HG03469 (cell line): ENCODE measurements around the gene TBC1D5.

ENCODE experiments used
- ATAC-seq: cut with Tn5 transposase; IDR thresholded peaks from one replicate; pipeline ENCODE4 v1.9.1; 2021; ENCODE audit warnings: mild to moderate bottlenecking, moderate library complexity, moderate number of reproducible peaks; ENCODE audit not compliant: unreplicated experiment

TBC1D5 gene

DNA sequence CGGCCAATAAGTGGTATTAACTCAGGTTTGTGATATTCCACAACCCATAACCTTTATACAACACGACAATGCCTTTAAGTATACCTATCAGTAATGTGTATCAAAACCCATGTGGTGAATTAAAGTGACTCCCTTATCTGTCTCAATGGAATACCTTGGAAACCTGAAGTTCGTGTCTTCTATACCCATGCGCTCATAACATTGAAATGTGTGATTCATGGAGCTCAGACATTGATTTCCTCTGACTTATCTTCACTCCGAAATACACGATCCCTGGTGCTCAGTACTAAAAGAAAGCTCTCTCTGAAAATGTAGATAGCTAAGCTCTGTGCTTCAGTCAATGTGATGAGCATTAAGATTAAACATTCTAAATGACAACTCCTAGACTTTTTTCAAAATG is 140.3 kb downstream of the TBC1D5 start:
- ATAC-seq, result no peak

- ATAC-seq, result no peak
These were observed 149.5 kb downstream of the TBC1D5 start for GRCh38 chr3:17592956-17593355.

GRCh38 chr3:17590465-17590864 is 152.0 kb downstream of the TBC1D5 start:
- no peak for ATAC-seq

- ATAC-seq, result no peak
These were observed 152.5 kb downstream of the TBC1D5 start for GRCh38 chr3:17589888-17590287.

DNA sequence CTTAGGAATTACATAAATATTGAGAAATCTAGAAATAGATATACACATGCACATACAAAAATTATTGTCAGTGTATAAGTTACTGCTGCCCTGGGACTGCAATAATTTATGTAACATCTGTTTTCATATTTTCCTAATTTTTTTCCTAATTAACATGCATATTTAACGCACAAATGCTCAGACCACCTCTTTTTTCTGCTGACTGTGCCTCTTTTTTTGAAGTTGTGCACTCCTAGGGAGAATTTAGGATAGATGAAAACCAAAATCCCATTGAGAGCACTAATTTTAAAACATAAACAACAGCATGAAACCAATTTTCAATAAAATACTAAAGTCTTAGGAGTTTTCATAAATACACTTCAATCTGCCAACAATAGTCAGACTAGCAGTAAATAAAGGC is 154.0 kb downstream of the TBC1D5 start:
- no peak for ATAC-seq

GRCh38 chr3:17585394-17586325 is 156.8 kb downstream of the TBC1D5 start:
- ATAC-seq, result no peak

- no peak for ATAC-seq
These were observed 158.4 kb downstream of the TBC1D5 start for GRCh38 chr3:17584066-17584465.

- no peak for ATAC-seq
These were observed 158.9 kb downstream of the TBC1D5 start for GRCh38 chr3:17583530-17583929.

DNA sequence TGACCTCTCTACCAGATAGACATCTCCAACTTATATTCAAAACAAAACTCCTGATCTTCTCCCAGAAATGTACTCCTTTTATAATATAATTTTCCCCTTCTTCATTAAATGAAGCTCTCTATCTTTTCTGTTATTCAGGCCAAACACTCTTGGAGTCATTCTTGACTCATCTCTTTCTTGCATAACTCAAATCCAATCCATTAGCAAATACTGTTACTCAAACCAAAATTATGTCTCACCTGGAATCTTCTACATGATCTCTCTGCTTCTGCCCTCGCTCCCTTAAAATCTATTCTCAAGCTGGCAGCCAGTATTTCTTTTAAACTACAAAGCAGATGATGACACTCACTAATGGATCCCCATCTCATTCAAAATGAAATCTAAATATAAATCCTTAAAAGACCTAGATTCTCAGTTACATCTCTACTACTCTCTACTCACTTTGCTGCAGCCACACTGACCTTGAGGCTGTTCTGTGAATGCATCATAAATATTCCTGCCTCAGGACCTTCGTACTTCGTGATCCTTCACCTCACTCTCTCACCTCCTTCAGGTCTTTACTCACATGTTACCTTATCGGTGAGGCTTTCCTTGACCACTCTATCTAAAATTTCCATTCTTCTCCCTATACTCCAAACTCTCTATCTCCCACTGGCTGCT is 160.9 kb downstream of the TBC1D5 start:
- ATAC-seq, result no peak

GRCh38 chr3:17580901-17581300 is 161.5 kb downstream of the TBC1D5 start:
- ATAC-seq, result no peak

GRCh38 chr3:17579289-17580031 is 163.0 kb downstream of the TBC1D5 start:
- ATAC-seq, result peak; percentile 97

DNA sequence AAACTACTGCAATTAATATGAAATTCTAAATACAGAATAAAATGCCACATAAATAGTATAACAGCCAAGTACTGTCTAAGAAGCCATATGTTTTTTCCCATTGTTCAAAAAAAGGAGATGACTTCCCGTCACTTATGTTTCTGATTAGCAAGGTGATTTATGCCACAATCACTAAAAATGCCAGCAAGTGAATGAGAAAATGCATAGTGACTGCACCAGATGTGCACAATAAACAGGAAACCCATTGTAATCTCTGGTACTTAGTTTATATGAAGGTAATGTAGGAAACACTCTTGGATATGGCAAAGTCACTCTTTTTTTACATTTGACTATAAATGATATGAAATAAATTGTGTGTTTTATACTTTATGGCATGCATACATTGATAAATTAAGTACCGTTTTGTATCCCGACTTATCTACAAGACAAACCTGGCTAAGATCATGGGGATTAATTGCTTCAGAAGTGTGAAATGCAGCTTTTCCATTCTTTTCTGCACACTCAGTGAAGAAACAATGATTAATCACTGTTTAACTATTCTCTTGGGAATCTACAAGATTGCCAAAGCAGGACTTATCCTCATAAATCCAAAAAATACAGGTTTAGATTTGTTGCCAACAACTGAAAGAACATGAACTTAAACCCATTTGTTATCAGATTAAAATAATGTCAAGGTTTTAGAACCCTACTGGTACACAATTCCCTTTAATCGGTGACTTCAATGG is 164.5 kb downstream of the TBC1D5 start:
- no peak for ATAC-seq

GRCh38 chr3:17573396-17573795 is 169.0 kb downstream of the TBC1D5 start:
- ATAC-seq, result peak; percentile 97

DNA sequence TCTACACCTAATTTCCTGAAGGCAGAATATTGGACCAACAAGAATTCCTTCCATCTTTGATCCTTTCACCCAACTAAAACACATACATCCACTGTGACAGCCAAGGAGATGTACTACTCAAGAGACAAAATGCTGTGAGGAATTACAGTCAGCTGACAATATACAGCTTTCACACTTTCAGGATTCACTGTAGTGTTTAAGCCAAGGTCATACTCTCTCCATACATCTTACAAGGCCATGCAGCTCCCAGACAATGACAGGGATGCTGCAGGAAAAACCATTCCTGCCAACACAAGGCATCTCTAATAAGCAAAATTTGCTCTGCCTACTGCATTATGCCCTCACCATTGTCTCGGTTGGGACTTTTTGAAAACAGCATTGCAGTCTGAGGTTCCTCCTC is 170.7 kb downstream of the TBC1D5 start:
- no peak for ATAC-seq

DNA sequence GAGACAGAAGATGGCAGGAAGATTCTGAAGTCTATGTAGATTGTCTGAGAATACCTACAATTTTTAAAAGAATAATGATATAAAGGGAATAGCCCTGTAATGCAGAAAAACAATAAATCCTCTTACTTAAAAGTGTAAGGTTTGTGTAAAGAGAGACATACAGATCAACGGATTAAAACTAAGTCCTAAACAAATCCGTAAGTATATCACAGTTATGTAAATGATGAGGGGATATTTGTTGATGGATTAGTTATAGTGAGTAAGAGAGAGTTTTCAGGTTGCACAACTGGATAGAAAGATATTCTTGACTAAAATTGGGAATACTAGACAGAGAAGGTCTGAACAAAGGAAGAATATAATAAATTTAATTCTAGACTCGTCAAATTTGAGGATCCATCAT is 179.6 kb downstream of the TBC1D5 start:
- no peak for ATAC-seq

- ATAC-seq, result no peak
These were observed 183.9 kb downstream of the TBC1D5 start for GRCh38 chr3:17558565-17558964.

DNA sequence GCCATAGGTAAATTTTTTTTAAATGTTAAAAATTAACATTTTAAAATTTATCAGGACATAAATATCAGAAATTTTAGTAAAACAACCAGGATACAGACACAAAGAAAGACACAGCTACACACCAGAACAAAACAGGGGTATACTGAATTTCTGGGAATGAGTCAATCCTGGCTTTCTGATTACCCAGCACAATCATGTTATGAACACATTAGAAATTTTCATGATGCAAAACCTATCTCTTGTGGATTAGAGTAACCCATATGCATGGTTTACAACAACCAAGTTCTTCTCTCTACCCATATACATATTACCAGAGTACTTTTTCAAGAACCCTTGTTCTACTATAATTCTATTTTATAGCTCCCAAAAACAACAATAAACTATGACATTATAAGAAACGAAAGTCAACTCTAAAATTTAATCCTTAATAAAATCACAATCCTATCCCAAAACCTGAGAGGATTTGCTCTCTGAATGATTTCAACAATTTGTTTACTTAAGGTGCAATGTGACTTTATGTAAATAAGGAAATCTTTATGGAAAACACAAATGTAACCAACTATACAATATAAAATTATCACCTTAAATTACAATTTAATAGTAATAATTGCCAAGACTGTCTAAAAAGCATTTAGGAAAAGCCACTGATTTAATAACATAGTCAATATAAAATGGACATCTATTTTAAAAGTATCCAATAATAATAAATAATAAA is 184.5 kb downstream of the TBC1D5 start:
- ATAC-seq, result no peak

DNA sequence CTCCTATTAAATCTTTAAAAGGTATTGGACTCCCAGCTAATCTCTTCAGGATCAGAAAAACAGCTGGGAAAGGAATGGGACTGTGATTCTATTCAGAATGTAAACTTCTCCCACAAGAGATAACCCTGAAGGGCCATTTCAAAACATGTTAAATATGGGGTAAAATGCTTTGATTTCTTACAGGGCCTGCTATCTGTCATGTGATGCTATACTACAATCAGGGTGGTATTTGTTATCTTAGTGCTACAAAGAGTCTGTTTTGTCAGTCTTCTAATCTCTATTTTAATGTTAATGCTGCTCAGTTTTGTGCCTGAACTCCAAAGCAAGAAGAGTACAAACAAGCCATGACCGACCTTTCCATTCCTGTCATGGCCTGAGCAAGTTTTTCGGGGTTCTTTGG is 186.9 kb downstream of the TBC1D5 start:
- ATAC-seq, result no peak

GRCh38 chr3:17554078-17554477 is 188.4 kb downstream of the TBC1D5 start:
- ATAC-seq, result no peak

GRCh38 chr3:17553080-17553479 is 189.4 kb downstream of the TBC1D5 start:
- ATAC-seq, result no peak
